ENCODE measurements around the gene SLC1A5.

Gene SLC1A5

GRCh38 chr19:46748325-46749109 is 39.9 kb downstream of the SLC1A5 start:
- Histone ChIP-seq H3K4me3 (ENCODE audit: low read depth in 1 of 2, low read length in 2 of 2) (no peak overlapping the region), H3K4me1 (ENCODE audit: control insufficient read depth in 1 of 2, insufficient read depth in 2 of 2, low read length in 2 of 2) (peaks cover 6 to 25% of the 10 kb centered on the region in 2 donors), H3K27me3 (ENCODE audit: low read depth, low read length) (no peaks in the 10 kb centered on the region), H3K27ac (ENCODE audit: low read length) (no peak overlapping the region), H3K9me3 (ENCODE audit: control insufficient read depth in 1 of 2, low read length in 2 of 2) (no peaks in the 10 kb centered on the region), H3K36me3 (ENCODE audit: control insufficient read depth in 1 of 2, insufficient read depth in 2 of 2, low read length in 2 of 2) (peaks cover 4 to 12% of the 10 kb centered on the region in 2 donors)

GRCh38 chr19:46746281-46747057 is 41.9 kb downstream of the SLC1A5 start, which contains the start of gene STRN4:
TSS of gene STRN4 (minus strand) at chr19:46746450. CDS start at chr19:46746430, 20 bp downstream.
- Histone ChIP-seq H3K36me3 (ENCODE audit: control insufficient read depth in 1 of 2, insufficient read depth in 2 of 2, low read length in 2 of 2) (peaks cover 0 to 4% of the 10 kb centered on the region in 2 donors), H3K27me3 (ENCODE audit: low read depth, low read length) (no peaks in the 10 kb centered on the region), H3K4me1 (ENCODE audit: control insufficient read depth in 1 of 2, insufficient read depth in 2 of 2, low read length in 2 of 2) (peaks cover 6 to 37% of the 10 kb centered on the region in 2 donors), H3K9me3 (ENCODE audit: control insufficient read depth in 1 of 2, low read length in 2 of 2) (no peaks in the 10 kb centered on the region), H3K4me3 (ENCODE audit: low read depth in 1 of 2, low read length in 2 of 2) (peak within 1 kb of the TSS; percentile 85 to 91), H3K27ac (ENCODE audit: low read length) (peak within 1 kb of the TSS; percentile 31)

GRCh38 chr19:46745521-46746280 is 42.7 kb downstream of the SLC1A5 start, which contains the start of gene FKRP:
TSS of gene FKRP (plus strand) at chr19:46746057. CDS start at chr19:46755451, 9,394 bp downstream.
- Histone ChIP-seq H3K9me3 (ENCODE audit: control insufficient read depth in 1 of 2, low read length in 2 of 2) (no peaks in the 10 kb centered on the region), H3K27ac (ENCODE audit: low read length) (peak within 1 kb of the TSS; percentile 31), H3K4me3 (ENCODE audit: low read depth in 1 of 2, low read length in 2 of 2) (peak within 1 kb of the TSS; percentile 85 to 91), H3K27me3 (ENCODE audit: low read depth, low read length) (no peaks in the 10 kb centered on the region), H3K4me1 (ENCODE audit: control insufficient read depth in 1 of 2, insufficient read depth in 2 of 2, low read length in 2 of 2) (peaks cover 6 to 37% of the 10 kb centered on the region in 2 donors), H3K36me3 (ENCODE audit: control insufficient read depth in 1 of 2, insufficient read depth in 2 of 2, low read length in 2 of 2) (peaks cover 0 to 4% of the 10 kb centered on the region in 2 donors)

GRCh38 chr19:46745030-46745429 is 43.4 kb downstream of the SLC1A5 start:
- Histone ChIP-seq H3K27me3 (ENCODE audit: low read depth, low read length) (no peaks in the 10 kb centered on the region), H3K4me1 (ENCODE audit: control insufficient read depth in 1 of 2, insufficient read depth in 2 of 2, low read length in 2 of 2) (peaks cover 6 to 44% of the 10 kb centered on the region in 2 donors), H3K27ac (ENCODE audit: low read length) (peak overlapping the region; percentile 31), H3K4me3 (ENCODE audit: low read depth in 1 of 2, low read length in 2 of 2) (peak overlapping the region; percentile 85 to 91), H3K9me3 (ENCODE audit: control insufficient read depth in 1 of 2, low read length in 2 of 2) (no peaks in the 10 kb centered on the region), H3K36me3 (ENCODE audit: control insufficient read depth in 1 of 2, insufficient read depth in 2 of 2, low read length in 2 of 2) (no peaks in the 10 kb centered on the region)

- H3K4me3 ChIP-seq (ENCODE audit: low read depth in 1 of 2, low read length in 2 of 2): peak overlapping the region in 1 of 2 donors; percentile 91
- H3K27ac ChIP-seq (ENCODE audit: low read length): no peak overlapping the region
- H3K27me3 ChIP-seq (ENCODE audit: low read depth, low read length): no peaks in the 10 kb centered on the region
- H3K4me1 ChIP-seq (ENCODE audit: control insufficient read depth in 1 of 2, insufficient read depth in 2 of 2, low read length in 2 of 2): peaks cover 6 to 53% of the 10 kb centered on the region in 2 donors
- H3K36me3 ChIP-seq (ENCODE audit: control insufficient read depth in 1 of 2, insufficient read depth in 2 of 2, low read length in 2 of 2): no peaks in the 10 kb centered on the region
- no peaks in the 10 kb centered on the region for H3K9me3 ChIP-seq (ENCODE audit: control insufficient read depth in 1 of 2, low read length in 2 of 2)
These were observed 44.2 kb downstream of the SLC1A5 start for GRCh38 chr19:46744005-46744691.

GRCh38 chr19:46742926-46743480 is 45.4 kb downstream of the SLC1A5 start:
- Histone ChIP-seq H3K27me3 (ENCODE audit: low read depth, low read length) (no peaks in the 10 kb centered on the region), H3K27ac (ENCODE audit: low read length) (no peak overlapping the region), H3K36me3 (ENCODE audit: control insufficient read depth in 1 of 2, insufficient read depth in 2 of 2, low read length in 2 of 2) (peaks cover 2 to 3% of the 10 kb centered on the region in 2 donors), H3K4me1 (ENCODE audit: control insufficient read depth in 1 of 2, insufficient read depth in 2 of 2, low read length in 2 of 2) (peaks cover 6 to 59% of the 10 kb centered on the region in 2 donors), H3K9me3 (ENCODE audit: control insufficient read depth in 1 of 2, low read length in 2 of 2) (no peaks in the 10 kb centered on the region), H3K4me3 (ENCODE audit: low read depth in 1 of 2, low read length in 2 of 2) (no peak overlapping the region)

- Histone ChIP-seq H3K27ac (ENCODE audit: low read length) (no peak overlapping the region), H3K4me1 (ENCODE audit: control insufficient read depth in 1 of 2, insufficient read depth in 2 of 2, low read length in 2 of 2) (peaks cover 6 to 56% of the 10 kb centered on the region in 2 donors), H3K9me3 (ENCODE audit: control insufficient read depth in 1 of 2, low read length in 2 of 2) (no peaks in the 10 kb centered on the region), H3K4me3 (ENCODE audit: low read depth in 1 of 2, low read length in 2 of 2) (no peak overlapping the region), H3K36me3 (ENCODE audit: control insufficient read depth in 1 of 2, insufficient read depth in 2 of 2, low read length in 2 of 2) (peaks cover 15 to 18% of the 10 kb centered on the region in 2 donors), H3K27me3 (ENCODE audit: low read depth, low read length) (no peaks in the 10 kb centered on the region)
These were observed 46.9 kb downstream of the SLC1A5 start for GRCh38 chr19:46741447-46741846.

- Histone ChIP-seq H3K27ac (ENCODE audit: low read length) (no peak overlapping the region), H3K27me3 (ENCODE audit: low read depth, low read length) (no peaks in the 10 kb centered on the region), H3K36me3 (ENCODE audit: control insufficient read depth in 1 of 2, insufficient read depth in 2 of 2, low read length in 2 of 2) (peaks cover 15 to 18% of the 10 kb centered on the region in 2 donors), H3K9me3 (ENCODE audit: control insufficient read depth in 1 of 2, low read length in 2 of 2) (no peaks in the 10 kb centered on the region), H3K4me3 (ENCODE audit: low read depth in 1 of 2, low read length in 2 of 2) (no peak overlapping the region), H3K4me1 (ENCODE audit: control insufficient read depth in 1 of 2, insufficient read depth in 2 of 2, low read length in 2 of 2) (peaks cover 0 to 45% of the 10 kb centered on the region in 2 donors)
These were observed 49.1 kb downstream of the SLC1A5 start for GRCh38 chr19:46739290-46739771.

- Histone ChIP-seq H3K9me3 (ENCODE audit: control insufficient read depth in 1 of 2, low read length in 2 of 2) (no peaks in the 10 kb centered on the region), H3K27ac (ENCODE audit: low read length) (no peak overlapping the region), H3K4me3 (ENCODE audit: low read depth in 1 of 2, low read length in 2 of 2) (no peak overlapping the region), H3K4me1 (ENCODE audit: control insufficient read depth in 1 of 2, insufficient read depth in 2 of 2, low read length in 2 of 2) (peaks cover 0 to 36% of the 10 kb centered on the region in 2 donors), H3K36me3 (ENCODE audit: control insufficient read depth in 1 of 2, insufficient read depth in 2 of 2, low read length in 2 of 2) (peaks cover 28 to 31% of the 10 kb centered on the region in 2 donors), H3K27me3 (ENCODE audit: low read depth, low read length) (no peaks in the 10 kb centered on the region)
These were observed 50.6 kb downstream of the SLC1A5 start for GRCh38 chr19:46737761-46738171.

- Histone ChIP-seq H3K36me3 (ENCODE audit: control insufficient read depth in 1 of 2, insufficient read depth in 2 of 2, low read length in 2 of 2) (peaks cover 28 to 36% of the 10 kb centered on the region in 2 donors), H3K9me3 (ENCODE audit: control insufficient read depth in 1 of 2, low read length in 2 of 2) (no peaks in the 10 kb centered on the region), H3K27ac (ENCODE audit: low read length) (no peak overlapping the region), H3K4me3 (ENCODE audit: low read depth in 1 of 2, low read length in 2 of 2) (no peak overlapping the region), H3K27me3 (ENCODE audit: low read depth, low read length) (no peaks in the 10 kb centered on the region), H3K4me1 (ENCODE audit: control insufficient read depth in 1 of 2, insufficient read depth in 2 of 2, low read length in 2 of 2) (peaks cover 0 to 37% of the 10 kb centered on the region in 2 donors)
These were observed 51.1 kb downstream of the SLC1A5 start for GRCh38 chr19:46737298-46737654.

All from muscle layer of duodenum (tissue), 2 donors.